ENCODE measurements around the gene RBM15.

DNA sequence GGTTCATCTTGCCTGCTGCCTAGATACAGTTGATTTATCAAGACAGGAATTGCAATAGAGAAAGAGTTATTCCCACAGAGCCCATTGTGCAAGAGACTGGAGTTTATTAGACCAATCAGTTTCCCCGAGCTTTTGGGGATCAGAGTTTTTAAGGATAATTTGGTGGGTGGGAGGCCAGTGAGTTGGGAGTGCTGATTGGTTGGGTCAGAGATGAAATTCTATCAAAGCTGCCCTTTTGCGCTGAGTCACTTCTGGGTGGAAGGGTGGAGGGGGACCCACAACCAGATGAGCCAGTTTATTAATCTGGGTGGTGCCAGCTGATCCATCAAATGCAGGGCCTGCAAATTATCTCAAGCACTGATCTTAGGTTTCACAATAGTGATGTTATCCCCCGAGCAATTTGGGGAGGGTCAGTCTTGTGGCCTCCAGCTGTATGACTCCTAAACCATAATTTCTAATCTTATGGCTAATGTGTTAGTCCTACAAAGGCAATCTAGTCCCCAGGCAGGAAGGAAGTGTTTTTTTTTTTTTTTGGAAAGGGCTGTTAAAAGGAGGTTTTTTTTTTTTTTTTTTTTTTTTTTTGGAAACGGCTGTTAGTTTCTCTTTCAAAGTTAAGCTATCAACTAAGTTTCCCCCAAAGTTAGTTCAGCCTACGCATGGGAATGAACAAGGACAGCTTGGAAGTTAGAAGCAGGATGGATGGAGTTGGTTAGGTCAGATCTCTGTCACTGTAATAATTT is 44.2 kb downstream of the RBM15 start:
- TF ChIP-seq, protein P1, sequence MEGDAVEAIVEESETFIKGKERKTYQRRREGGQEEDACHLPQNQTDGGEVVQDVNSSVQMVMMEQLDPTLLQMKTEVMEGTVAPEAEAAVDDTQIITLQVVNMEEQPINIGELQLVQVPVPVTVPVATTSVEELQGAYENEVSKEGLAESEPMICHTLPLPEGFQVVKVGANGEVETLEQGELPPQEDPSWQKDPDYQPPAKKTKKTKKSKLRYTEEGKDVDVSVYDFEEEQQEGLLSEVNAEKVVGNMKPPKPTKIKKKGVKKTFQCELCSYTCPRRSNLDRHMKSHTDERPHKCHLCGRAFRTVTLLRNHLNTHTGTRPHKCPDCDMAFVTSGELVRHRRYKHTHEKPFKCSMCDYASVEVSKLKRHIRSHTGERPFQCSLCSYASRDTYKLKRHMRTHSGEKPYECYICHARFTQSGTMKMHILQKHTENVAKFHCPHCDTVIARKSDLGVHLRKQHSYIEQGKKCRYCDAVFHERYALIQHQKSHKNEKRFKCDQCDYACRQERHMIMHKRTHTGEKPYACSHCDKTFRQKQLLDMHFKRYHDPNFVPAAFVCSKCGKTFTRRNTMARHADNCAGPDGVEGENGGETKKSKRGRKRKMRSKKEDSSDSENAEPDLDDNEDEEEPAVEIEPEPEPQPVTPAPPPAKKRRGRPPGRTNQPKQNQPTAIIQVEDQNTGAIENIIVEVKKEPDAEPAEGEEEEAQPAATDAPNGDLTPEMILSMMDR (IDR thresholded peaks at IDR 0.05): no peak
- TF ChIP-seq POLR2A (IDR thresholded peaks at IDR 0.05) (no peak), EP300 (IDR thresholded peaks at IDR 0.05) (no peak)
